Lower lobe of right lung (tissue), 2 donors: ENCODE results near the gene GALNT2. TPM values are rescaled to one million over a fixed set of nuclear protein-coding genes. Genes with fewer than 3 reads are reported as not detected.
A peak's percentile ranks its signal among the peaks of the same experiment; 100 is the strongest.

Experiments
- ATAC-seq, 2 donors: fragments of 200-7000 bp; cut with Tn5 transposase; one replicate each; pipeline ENCODE4 v1.9.1; 2020 to 2022; ENCODE audit warnings: mild to moderate bottlenecking in 2 of 2, moderate library complexity in 2 of 2
- DNase-seq: peaks from one replicate; pipeline ENCODE4 v3.0.0-alpha.2; 2020
- H3K27ac ChIP-seq: fragments of 200-600 bp; one replicate; pipeline ENCODE4 v1.8.0; 2022
- H3K27me3 ChIP-seq: fragments of 200-600 bp; one replicate; pipeline ENCODE4 v1.8.0; 2022; ENCODE audit warnings: low read depth
- H3K36me3 ChIP-seq: fragments of 200-600 bp; one replicate; pipeline ENCODE4 v1.8.0; 2022; ENCODE audit warnings: mild to moderate bottlenecking
- H3K4me1 ChIP-seq: fragments of 200-600 bp; one replicate; pipeline ENCODE4 v1.8.0; 2022
- H3K4me3 ChIP-seq: fragments of 200-600 bp; one replicate; pipeline ENCODE4 v1.8.0; 2022; ENCODE audit warnings: mild to moderate bottlenecking
- H3K9me3 ChIP-seq: fragments of 200-600 bp; one replicate; pipeline ENCODE4 v1.8.0; 2022
- CTCF ChIP-seq: fragments of 200-600 bp; IDR thresholded peaks from one replicate; pipeline ENCODE4 v1.8.0; 2022; ENCODE audit warnings: antibody characterized with exemption, mild to moderate bottlenecking
- intact Hi-C: fragments of 100-400 bp; cut with DNase I; formaldehyde crosslinking; loops from one replicate; pipeline ENCODE4 v1.11.0; 2022
- total RNA-seq: library from RNA; stranded (reverse); fragmentation: NEBNext Ultra II Directional; extraction: Animal tissue kit (Norgen Biotek cat#: 25700); gene quantifications from one replicate; pipeline ENCODE4 v1.2.1, GENCODE V29; 2021
- donor health status: DM: no; HTN: yes; CAD: no; lungs with severe emphysema.

GALNT2 gene
- total RNA-seq, 1 donor from 2014 or later: 48.0 TPM

DNA sequence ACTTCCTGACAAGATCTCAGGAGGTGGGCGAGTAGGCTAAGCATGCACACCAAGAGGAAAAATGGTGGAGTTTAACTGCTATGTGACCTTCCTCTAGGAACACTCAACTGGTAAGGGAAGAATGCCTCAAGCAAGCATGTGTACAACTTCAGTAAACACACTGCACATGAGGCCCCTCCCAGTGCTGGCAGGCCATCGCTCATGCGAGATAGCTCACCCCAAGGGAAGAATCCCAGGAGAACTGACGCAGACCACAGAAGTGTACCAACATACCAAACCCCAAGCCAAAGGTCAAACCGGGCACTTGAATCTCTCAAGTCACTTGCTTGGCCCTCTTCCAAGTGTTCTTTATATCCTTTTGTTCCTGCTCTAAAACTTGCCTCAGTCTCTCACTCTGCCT is 40.5 kb upstream of the GALNT2 start:
- Histone ChIP-seq H3K27me3 (no peaks in the 10 kb centered on the region), H3K36me3 (no peaks in the 10 kb centered on the region), H3K4me3 (no peak overlapping the region), H3K27ac (no peak overlapping the region), H3K9me3 (no peaks in the 10 kb centered on the region), H3K4me1 (no peaks in the 10 kb centered on the region)
- intact Hi-C loops: no loop called here
- DNase-seq (no peak), ATAC-seq (peak; percentile 44 to 74)
- TF ChIP-seq CTCF: no peak

GRCh38 chr1:230028602-230029223 is 38.3 kb upstream of the GALNT2 start:
- Histone ChIP-seq H3K27me3 (no peaks in the 10 kb centered on the region), H3K36me3 (no peaks in the 10 kb centered on the region), H3K27ac (no peak overlapping the region), H3K9me3 (no peaks in the 10 kb centered on the region), H3K4me1 (no peaks in the 10 kb centered on the region), H3K4me3 (no peak overlapping the region)
- ATAC-seq (no peak), DNase-seq (no peak)
- no peak for TF ChIP-seq CTCF
- intact Hi-C loops: no loop called here

DNA sequence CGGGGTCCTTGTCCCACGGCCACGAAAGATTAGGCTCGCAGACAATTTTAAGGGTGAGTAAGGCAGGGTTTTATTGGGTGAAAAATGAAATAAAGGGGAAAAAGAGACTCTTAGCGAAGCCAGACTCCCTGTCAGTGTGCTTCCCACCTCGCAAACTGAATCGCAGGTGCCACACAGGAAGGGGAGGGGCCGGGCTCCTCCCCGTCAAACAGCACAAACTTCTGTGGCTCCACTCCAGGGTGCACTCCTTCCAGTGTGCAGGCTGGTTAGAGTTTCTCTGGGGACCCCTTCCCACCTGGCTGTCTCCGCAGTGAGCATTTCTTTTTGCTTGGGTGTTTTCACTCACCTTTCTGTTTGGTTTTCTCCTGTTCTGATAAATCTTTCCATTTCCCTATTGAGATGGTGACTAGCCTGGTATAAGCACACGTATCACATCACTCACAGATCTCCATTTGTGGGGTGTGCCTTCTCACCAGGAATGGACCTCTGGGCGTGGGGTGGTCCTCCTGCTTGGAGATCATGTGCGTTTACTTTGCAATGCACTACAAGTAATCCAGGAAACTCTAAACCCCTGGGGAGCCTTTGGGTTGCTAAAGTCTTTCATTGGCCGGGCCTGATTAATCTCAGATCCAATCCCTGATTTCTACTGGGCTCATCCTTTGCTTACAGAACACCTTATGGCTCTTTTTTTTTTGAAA is 37.6 kb upstream of the GALNT2 start:
- H3K9me3 ChIP-seq: no peaks in the 10 kb centered on the region
- no peaks in the 10 kb centered on the region for H3K27me3 ChIP-seq
- no peak overlapping the region for H3K4me3 ChIP-seq
- DNase-seq (no peak), ATAC-seq (no peak)
- H3K4me1 ChIP-seq: no peaks in the 10 kb centered on the region
- H3K27ac ChIP-seq: no peak overlapping the region
- intact Hi-C loops: no loop called here
- no peak for TF ChIP-seq CTCF
- H3K36me3 ChIP-seq: no peaks in the 10 kb centered on the region

DNA sequence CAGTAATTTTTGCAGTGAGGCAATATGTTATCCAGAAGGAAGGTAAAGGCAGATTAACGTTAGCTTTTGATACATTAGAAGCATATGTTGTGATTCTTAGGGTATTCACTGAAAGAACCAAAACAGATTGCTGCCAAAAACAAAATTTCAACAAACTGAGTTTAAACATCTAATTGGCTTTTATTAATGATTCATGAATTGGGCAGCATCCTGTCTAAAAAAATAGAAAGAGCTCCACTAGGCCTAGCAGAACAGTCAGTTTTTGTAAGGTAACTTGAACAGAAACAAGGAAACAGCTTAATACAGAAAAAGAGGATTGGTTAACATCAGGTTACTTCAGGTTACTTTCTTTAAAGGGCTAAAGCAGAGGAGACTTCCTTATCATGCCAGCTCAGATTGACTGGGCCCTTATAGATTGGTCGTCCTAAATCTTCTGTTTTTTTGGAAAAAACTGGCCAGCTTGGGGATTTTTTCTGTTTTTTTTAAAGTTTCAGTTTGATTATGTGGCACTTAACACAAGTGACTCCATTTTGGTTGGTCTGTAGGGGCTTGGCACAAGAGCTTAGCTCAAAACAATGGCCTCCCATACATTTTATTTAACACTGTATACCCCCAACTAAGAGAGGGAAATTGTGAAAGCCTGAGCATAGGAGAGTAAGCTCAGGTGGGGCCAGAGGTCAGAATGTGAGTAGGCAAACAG is 36.8 kb upstream of the GALNT2 start:
- DNase-seq (no peak), ATAC-seq (no peak)
- TF ChIP-seq CTCF: no peak
- H3K4me1 ChIP-seq: no peaks in the 10 kb centered on the region
- peaks cover 3% of the 10 kb centered on the region for H3K9me3 ChIP-seq
- no peaks in the 10 kb centered on the region for H3K36me3 ChIP-seq
- intact Hi-C loops: no loop called here
- no peak overlapping the region for H3K27ac ChIP-seq
- H3K27me3 ChIP-seq: no peaks in the 10 kb centered on the region
- no peak overlapping the region for H3K4me3 ChIP-seq

DNA sequence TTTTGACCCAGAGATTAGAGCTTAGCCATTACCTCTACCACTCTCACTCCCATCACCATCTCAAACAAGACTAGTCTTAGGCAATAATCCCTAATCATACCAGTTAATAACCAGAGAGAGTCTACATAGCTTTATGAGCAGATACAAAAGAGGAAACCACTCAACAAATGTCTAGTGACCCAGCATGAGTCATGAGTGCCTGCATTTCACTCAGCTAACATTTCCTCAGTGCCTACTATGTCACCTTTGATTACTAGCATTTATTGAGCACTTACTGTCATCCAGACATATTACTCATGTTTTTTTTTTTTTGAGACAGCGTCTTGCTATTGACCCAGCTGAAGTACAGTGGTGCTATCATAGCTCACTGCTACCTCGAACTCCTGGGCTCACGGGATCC is 35.9 kb upstream of the GALNT2 start:
- no peaks in the 10 kb centered on the region for H3K4me1 ChIP-seq
- DNase-seq (no peak), ATAC-seq (peak; percentile 39 to 46)
- H3K9me3 ChIP-seq: peaks cover 12% of the 10 kb centered on the region
- no peaks in the 10 kb centered on the region for H3K36me3 ChIP-seq
- intact Hi-C loops: no loop called here
- no peak overlapping the region for H3K4me3 ChIP-seq
- TF ChIP-seq CTCF: no peak
- H3K27ac ChIP-seq: no peak overlapping the region
- H3K27me3 ChIP-seq: no peaks in the 10 kb centered on the region
